A549 (cell line): Measurements from ENCODE around the gene ULBP1. TPM values are rescaled to one million over a fixed set of nuclear protein-coding genes. Genes with fewer than 3 reads are reported as not detected.

ENCODE experiments used
- ATAC-seq, 2 experiments: fragments of 200-7000 bp in 1 of 2; fragments of >200 bp in 1 of 2; cut with Nextera tagmentation in 1 of 2; cut with Tn5 transposase in 1 of 2; 3 replicates each; pipeline versions ENCODE4 v1.8.0 to v1.9.1; 2018 to 2020; ENCODE audit warnings: mild to moderate bottlenecking in 1 of 2, moderate library complexity in 1 of 2
- CTCF ChIA-PET: fragments of 300-600 bp; sonication (Branson Sonifier 250); formaldehyde crosslinking; extraction: SDS; loops from one replicate; lab custom pipeline; 2021; ENCODE audit warnings: antibody characterized with exemption, inconsistent platforms; lab: Yijun Ruan, JAX
- POLR2A ChIA-PET: fragments of 350-600 bp; formaldehyde crosslinking; extraction: SDS; loops from one replicate; lab custom pipeline; 2021; ENCODE audit warnings: antibody characterized with exemption, inconsistent platforms; lab: Yijun Ruan, JAX
- DNase-seq, 2 experiments: peaks; one replicate each; pipeline versions ENCODE4 v3.0.0 to v3.0.0-alpha.2; 2011 to 2016; ENCODE audit warnings: low read depth in 1 of 2, low spot score in 1 of 2
- FAIRE-seq: peaks from 2 replicates; lab custom pipeline; 2011; peaks lifted over from hg19 to GRCh38; lab: Jason Lieb, UNC
- H3K27ac ChIP-seq, 2 experiments: fragments of >200 bp; sonication (Bioruptor Twin); formaldehyde crosslinking; 3 replicates each; pipeline ENCODE4 v1.5.1; 2016 to 2017
- H3K4me1 ChIP-seq: fragments of >200 bp; sonication (Bioruptor Twin); formaldehyde crosslinking; 3 replicates; pipeline ENCODE4 v1.6.1; 2016
- H3K4me2 ChIP-seq: fragments of >200 bp; sonication (Bioruptor Twin); formaldehyde crosslinking; 3 replicates; pipeline ENCODE4 v1.6.1; 2016
- H3K4me3 ChIP-seq: fragments of >200 bp; sonication (Bioruptor Twin); formaldehyde crosslinking; 3 replicates; pipeline ENCODE4 v1.5.1; 2016
- H3K9me3 ChIP-seq: fragments of >200 bp; sonication (Bioruptor Twin); formaldehyde crosslinking; 3 replicates; pipeline ENCODE4 v1.6.1; 2016
- ATOH8 ChIP-seq: fragments of 250-450 bp; sonication (Bioruptor Pico); IDR thresholded peaks from 2 replicates; pipeline ENCODE4 v1.5.0; 2020; ENCODE audit warnings: low read depth, mild to moderate bottlenecking, moderate library complexity
- BHLHE40 ChIP-seq: IDR thresholded peaks from 2 replicates; pipeline ENCODE4 v1.6.1; 2012; ENCODE audit warnings: low read depth, low read length, inconsistent platforms
- CBX2 ChIP-seq: fragments of 200-600 bp; sonication (generic); IDR thresholded peaks from 2 replicates; pipeline ENCODE4 v1.6.1; 2016; ENCODE audit warnings: low read depth, mild to moderate bottlenecking, borderline replicate concordance
- CBX8 ChIP-seq: fragments of 200-600 bp; sonication (generic); IDR thresholded peaks from 2 replicates; pipeline ENCODE4 v1.6.1; 2016
- CEBPB ChIP-seq, 2 experiments: fragments of >200 bp in 1 of 2; sonication (Bioruptor Twin) in 1 of 2; formaldehyde crosslinking in 1 of 2; IDR thresholded peaks; 2 replicates each; pipeline ENCODE4 v1.6.1; 2012 to 2016
- CHD2 ChIP-seq: fragments of 150-350 bp; IDR thresholded peaks from 2 replicates; pipeline ENCODE4 v1.6.1; 2014; ENCODE audit warnings: low read length; ENCODE audit not compliant: partially characterized antibody
- CHD4 ChIP-seq: fragments of 200-600 bp; sonication (generic); IDR thresholded peaks from 2 replicates; pipeline ENCODE4 v1.6.1; 2016; ENCODE audit warnings: antibody characterized with exemption, mild to moderate bottlenecking, borderline replicate concordance
- CTCF ChIP-seq: fragments of >200 bp; sonication (Bioruptor Twin); formaldehyde crosslinking; IDR thresholded peaks from 3 replicates; pipeline ENCODE4 v1.5.1; 2016
- EHMT2 ChIP-seq: fragments of 200-600 bp; sonication (generic); IDR thresholded peaks from 2 replicates; pipeline ENCODE4 v1.6.1; 2016; ENCODE audit warnings: antibody characterized with exemption, low read depth, mild to moderate bottlenecking, moderate library complexity
- FOSL2 ChIP-seq, 2 experiments: fragments of 450-650 bp in 1 of 2; fragments of >200 bp in 1 of 2; sonication (Bioruptor Twin) in 1 of 2; formaldehyde crosslinking; IDR thresholded peaks; 2 replicates each; pipeline versions ENCODE4 v1.5.0 to v1.6.1; 2016 to 2020; ENCODE audit warnings: mild to moderate bottlenecking in 1 of 2, moderate library complexity in 1 of 2
- HEYL ChIP-seq: fragments of 250-450 bp; sonication (Bioruptor Pico); IDR thresholded peaks from 2 replicates; pipeline ENCODE4 v1.8.0; 2021; ENCODE audit warnings: mild to moderate bottlenecking, moderate library complexity
- HOXB13 ChIP-seq: fragments of 250-450 bp; sonication (Bioruptor Pico); IDR thresholded peaks from 2 replicates; pipeline ENCODE4 v1.5.0; 2020; ENCODE audit warnings: low read depth, mild to moderate bottlenecking, moderate library complexity
- HOXB5 ChIP-seq: fragments of 250-450 bp; sonication (Bioruptor Pico); IDR thresholded peaks from 2 replicates; pipeline ENCODE4 v1.5.0; 2020; ENCODE audit warnings: mild to moderate bottlenecking, moderate library complexity
- JUN ChIP-seq, 2 experiments: fragments of >200 bp; sonication (Bioruptor Twin); formaldehyde crosslinking; IDR thresholded peaks; 2 replicates in 1 of 2; 3 replicates in 1 of 2; pipeline ENCODE4 v1.6.1; 2016 to 2017
- KDM1A ChIP-seq: fragments of 200-600 bp; sonication (generic); IDR thresholded peaks from 2 replicates; pipeline ENCODE4 v1.6.1; 2016; ENCODE audit warnings: low read depth, mild to moderate bottlenecking
- NR3C1 ChIP-seq: fragments of >200 bp; sonication (Bioruptor Twin); formaldehyde crosslinking; IDR thresholded peaks from 3 replicates; pipeline ENCODE4 v1.6.1; 2017
- POLR2A ChIP-seq: IDR thresholded peaks from 2 replicates; pipeline ENCODE4 v1.6.1; 2012; ENCODE audit warnings: mild to moderate bottlenecking, low read length
- RFX5 ChIP-seq: fragments of 450-650 bp; IDR thresholded peaks from 2 replicates; pipeline ENCODE4 v1.7.1; 2014; ENCODE audit warnings: antibody characterized with exemption, mild to moderate bottlenecking, moderate library complexity
- SREBF2 ChIP-seq: fragments of 450-650 bp; IDR thresholded peaks from 2 replicates; pipeline ENCODE4 v1.6.1; 2014; ENCODE audit warnings: mild to moderate bottlenecking, moderate library complexity
- TP53 ChIP-seq: fragments of 250-450 bp; sonication (Bioruptor Pico); IDR thresholded peaks from 2 replicates; pipeline ENCODE4 v1.5.0; 2021; ENCODE audit warnings: mild to moderate bottlenecking, moderate library complexity
- USF2 ChIP-seq: fragments of 450-650 bp; IDR thresholded peaks from 2 replicates; pipeline ENCODE4 v1.6.1; 2014; ENCODE audit warnings: antibody characterized with exemption
- ZFP36 ChIP-seq: fragments of 450-650 bp; IDR thresholded peaks from 2 replicates; pipeline ENCODE4 v1.6.1; 2014; ENCODE audit warnings: borderline replicate concordance; ENCODE audit not compliant: partially characterized antibody
- WGBS: methylation state at CpG from one replicate; pipeline ENCODE4 v1.1.6; 2017; ENCODE audit errors: missing lambda C conversion rate; 5-methylcytosine and 5-hydroxymethylcytosine counted together
- polyA plus RNA-seq, 4 experiments: library from polyadenylated mRNA; depleted of rRNA in 3 of 4; stranded (reverse); fragments of >200 nt; fragmentation: RNase III in 1 of 4; extraction: RNeasy Plus Mini Kit Qiagen cat#74134 plus additional on column Dnase treatment in 1 of 4; gene quantifications; 2 replicates in 3 of 4; 3 replicates in 1 of 4; pipeline ENCODE4 v1.2.3, GENCODE V29; 2011 to 2017

Gene ULBP1
- polyA plus RNA-seq, 2 of the 4 experiments (the other 2 are of a cell fraction) = 0.89 to 6.6 TPM

- FAIRE-seq (no peak), ATAC-seq (no peak), DNase-seq (no peak)
- no peak overlapping the region for H3K4me2 ChIP-seq
- H3K9me3 ChIP-seq = peaks cover 14% of the 10 kb centered on the region; the same call in 2 of the 3 replicates
- ChIA-PET POLR2A (no interaction called here), CTCF (interaction anchor here (0.6 kb wide), 1 partner anchor 25 kb away, joined by 3 read pairs; no protein-coding TSS in a partner anchor)
- H3K4me3 ChIP-seq = no peak overlapping the region
- H3K27ac ChIP-seq = no peak overlapping the region
- 0 out of 3 replicates have a peak, but pooled peaks cover 6% of the 10 kb centered on the region for H3K4me1 ChIP-seq
- TF ChIP-seq EHMT2 (no peak), NR3C1 (no peak), BHLHE40 (no peak), POLR2A (no peak), FOSL2 (IDR thresholded peaks at IDR 0.05) (no peak), FOSL2 (CRISPR knock-in tag; IDR thresholded peaks at IDR 0.05) (no peak), CBX8 (no peak), ATOH8 (CRISPR knock-in tag) (no peak), RFX5 (no peak), HEYL (CRISPR knock-in tag) (no peak), CBX2 (no peak), HOXB5 (CRISPR knock-in tag) (no peak), HOXB13 (CRISPR knock-in tag) (no peak), SREBF2 (no peak), JUN (IDR thresholded peaks at IDR 0.05) (no peak), TP53 (CRISPR knock-in tag) (no peak)
- 79% methylated on average over 3 of the region's 4 CpGs for WGBS
Observed at GRCh38 chr6:149991838-149992237, 28.1 kb downstream of the ULBP1 start.

- 45% methylated on average over 3 of the region's 6 CpGs for WGBS
- no peak overlapping the region for H3K4me3 ChIP-seq
- no peaks in the 10 kb centered on the region for H3K4me1 ChIP-seq
- CTCF ChIA-PET = interaction anchor here (1.0 to 1.7 kb wide), 3 partner anchors 12 to 822 kb away, joined by 3 to 7 read pairs (median 5); no protein-coding TSS in a partner anchor
- no peak overlapping the region for H3K27ac ChIP-seq
- no peak for DNase-seq
- POLR2A ChIA-PET = no interaction called here
- TF ChIP-seq KDM1A (no peak), ZFP36 (no peak), CTCF (no peak), SREBF2 (no peak)
- TF ChIP-seq, all 56 proteins: peak for 0
- ATAC-seq (no peak), FAIRE-seq (no peak)
- Histone ChIP-seq H3K9me3 (no peaks in the 10 kb centered on the region), H3K4me2 (no peak overlapping the region)
Observed at GRCh38 chr6:149995235-149995750, 31.6 kb downstream of the ULBP1 start.

- 64% methylated on average over 6 of the region's 7 CpGs for WGBS
- CTCF ChIA-PET = interaction anchor here (1.1 to 1.7 kb wide), 2 partner anchors 11 to 21 kb away, joined by 5 to 7 read pairs; no protein-coding TSS in a partner anchor
Observed at GRCh38 chr6:149995971-149996370, 32.2 kb downstream of the ULBP1 start.

More at GRCh38 chr6:149995971-149996370, 32.2 kb downstream of the ULBP1 start:
- DNase-seq (no peak), ATAC-seq (no peak), FAIRE-seq (no peak)
- no peak overlapping the region for H3K27ac ChIP-seq
- POLR2A ChIA-PET = no interaction called here
- H3K9me3 ChIP-seq = no peaks in the 10 kb centered on the region
- no peak for TF ChIP-seq USF2
- no peak for TF ChIP-seq CHD4
- no peak for TF ChIP-seq CEBPB (IDR thresholded peaks at IDR 0.05)
- no peak for TF ChIP-seq POLR2A
- no peak for TF ChIP-seq HOXB5 (CRISPR knock-in tag)
- no peak for TF ChIP-seq CBX8
- no peak for TF ChIP-seq CHD2
- no peaks in the 10 kb centered on the region for H3K4me1 ChIP-seq
- no peak overlapping the region for H3K4me3 ChIP-seq
- H3K4me2 ChIP-seq = no peak overlapping the region
